ENCODE measurements around the gene PPP3CB.

DNA sequence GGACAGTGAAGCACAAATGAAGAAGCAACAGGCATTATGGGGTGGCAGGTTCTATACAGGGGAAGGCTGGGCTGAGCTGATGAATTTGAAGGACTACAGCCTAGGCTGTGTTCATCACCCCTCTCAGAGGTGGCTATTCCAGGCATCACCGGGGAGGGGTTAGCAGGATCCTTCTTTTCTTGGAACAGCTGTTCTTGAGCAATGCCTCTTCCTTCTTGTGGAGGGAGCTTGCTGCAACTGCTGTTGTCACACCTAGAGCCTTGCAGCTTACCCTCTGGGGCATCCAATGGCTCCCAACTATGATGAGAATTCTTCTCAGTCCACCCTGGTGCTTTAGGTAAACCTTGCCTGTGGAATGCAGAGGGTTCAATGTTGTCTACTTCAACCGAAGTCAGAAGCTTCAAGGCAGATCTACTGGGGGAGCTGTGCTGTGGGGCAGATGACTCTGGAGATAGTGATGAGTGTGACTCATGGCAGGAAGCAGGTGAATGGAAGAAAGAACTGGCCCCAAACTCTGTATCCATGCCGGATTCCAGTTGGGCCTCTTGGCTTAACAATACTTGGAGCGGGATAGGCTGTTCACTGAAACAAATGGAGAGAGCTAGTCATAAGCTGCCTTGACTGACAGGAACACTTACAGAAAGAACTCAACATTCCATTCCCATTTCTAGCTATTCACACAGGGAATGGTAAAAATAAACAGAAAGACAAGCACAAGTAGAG, 21.5 kb upstream of the PPP3CB start:
- TF ChIP-seq EZH2 (IDR thresholded peaks at IDR 0.05; ENCODE audit: low read depth) = no peak
- TF ChIP-seq, protein P1, sequence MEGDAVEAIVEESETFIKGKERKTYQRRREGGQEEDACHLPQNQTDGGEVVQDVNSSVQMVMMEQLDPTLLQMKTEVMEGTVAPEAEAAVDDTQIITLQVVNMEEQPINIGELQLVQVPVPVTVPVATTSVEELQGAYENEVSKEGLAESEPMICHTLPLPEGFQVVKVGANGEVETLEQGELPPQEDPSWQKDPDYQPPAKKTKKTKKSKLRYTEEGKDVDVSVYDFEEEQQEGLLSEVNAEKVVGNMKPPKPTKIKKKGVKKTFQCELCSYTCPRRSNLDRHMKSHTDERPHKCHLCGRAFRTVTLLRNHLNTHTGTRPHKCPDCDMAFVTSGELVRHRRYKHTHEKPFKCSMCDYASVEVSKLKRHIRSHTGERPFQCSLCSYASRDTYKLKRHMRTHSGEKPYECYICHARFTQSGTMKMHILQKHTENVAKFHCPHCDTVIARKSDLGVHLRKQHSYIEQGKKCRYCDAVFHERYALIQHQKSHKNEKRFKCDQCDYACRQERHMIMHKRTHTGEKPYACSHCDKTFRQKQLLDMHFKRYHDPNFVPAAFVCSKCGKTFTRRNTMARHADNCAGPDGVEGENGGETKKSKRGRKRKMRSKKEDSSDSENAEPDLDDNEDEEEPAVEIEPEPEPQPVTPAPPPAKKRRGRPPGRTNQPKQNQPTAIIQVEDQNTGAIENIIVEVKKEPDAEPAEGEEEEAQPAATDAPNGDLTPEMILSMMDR (conservative IDR thresholded peaks at IDR 0.05) = no peak

All from PC-9 (cell line).